ENCODE measurements around the gene FAM3A.

DNA sequence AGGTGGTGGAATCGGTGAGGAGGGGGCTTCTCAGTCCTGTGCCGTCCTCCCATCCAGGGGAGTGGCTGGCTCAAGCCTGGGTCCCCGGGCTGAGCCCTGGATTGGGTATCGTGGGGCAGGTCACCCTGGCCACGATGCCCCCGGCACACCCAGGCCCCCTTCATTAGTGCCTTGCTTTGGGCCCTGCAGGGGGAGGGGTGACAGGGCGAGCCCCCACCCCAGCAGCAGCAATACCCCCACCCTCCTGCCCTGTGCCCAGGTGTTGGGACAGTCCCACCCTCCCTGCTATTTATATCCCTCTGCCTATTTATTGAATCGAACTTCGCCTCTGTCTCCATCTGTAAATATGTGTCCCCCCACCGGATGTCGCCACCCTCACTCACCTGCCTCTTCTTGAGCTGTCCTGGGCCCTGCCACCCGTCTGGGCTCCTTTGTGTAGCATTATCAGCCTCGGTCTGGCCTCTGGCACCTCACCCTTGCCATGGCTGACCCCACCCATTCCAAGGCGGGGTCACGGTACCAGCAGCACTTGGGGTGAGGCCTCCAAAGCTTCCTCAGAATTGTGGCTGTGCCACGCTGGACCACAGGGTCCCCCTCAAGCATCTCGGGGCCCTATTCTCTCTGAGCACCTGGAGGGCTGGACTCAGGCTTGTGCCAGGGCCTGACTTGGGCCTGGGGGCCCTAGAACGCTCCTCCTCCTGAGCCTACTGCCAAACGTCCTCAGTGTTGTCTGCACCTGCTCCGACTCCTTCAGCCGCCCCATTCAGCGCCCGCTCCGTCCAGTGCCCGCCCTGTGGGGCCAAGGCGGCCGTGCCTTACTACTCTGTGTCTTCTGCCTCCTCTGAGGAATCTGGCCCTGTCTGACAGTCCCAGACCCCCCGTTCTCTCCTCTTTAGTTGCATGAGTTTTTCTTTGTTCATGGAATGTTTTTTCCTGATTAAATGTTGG, 43.1 kb downstream of the FAM3A start:
- TF ChIP-seq POLR2A (IDR thresholded peaks at IDR 0.05; ENCODE audit: low read depth, low read length), result no peak
- no peak for TF ChIP-seq POLR2AphosphoS5 (IDR thresholded peaks at IDR 0.05; ENCODE audit: low read depth, low read length)
